HG03457 (cell line): Measurements from ENCODE around the gene STARD13.
"Not testable (repeated sequence)": the region's sequence is repeated elsewhere in the genome, so short reads cannot be mapped to it uniquely, and the experiment has no call there.

ENCODE experiments used
- ATAC-seq: cut with Tn5 transposase; IDR thresholded peaks from one replicate; pipeline ENCODE4 v1.9.1; 2021; ENCODE audit warnings: moderate number of reproducible peaks; ENCODE audit not compliant: unreplicated experiment

Gene STARD13

DNA sequence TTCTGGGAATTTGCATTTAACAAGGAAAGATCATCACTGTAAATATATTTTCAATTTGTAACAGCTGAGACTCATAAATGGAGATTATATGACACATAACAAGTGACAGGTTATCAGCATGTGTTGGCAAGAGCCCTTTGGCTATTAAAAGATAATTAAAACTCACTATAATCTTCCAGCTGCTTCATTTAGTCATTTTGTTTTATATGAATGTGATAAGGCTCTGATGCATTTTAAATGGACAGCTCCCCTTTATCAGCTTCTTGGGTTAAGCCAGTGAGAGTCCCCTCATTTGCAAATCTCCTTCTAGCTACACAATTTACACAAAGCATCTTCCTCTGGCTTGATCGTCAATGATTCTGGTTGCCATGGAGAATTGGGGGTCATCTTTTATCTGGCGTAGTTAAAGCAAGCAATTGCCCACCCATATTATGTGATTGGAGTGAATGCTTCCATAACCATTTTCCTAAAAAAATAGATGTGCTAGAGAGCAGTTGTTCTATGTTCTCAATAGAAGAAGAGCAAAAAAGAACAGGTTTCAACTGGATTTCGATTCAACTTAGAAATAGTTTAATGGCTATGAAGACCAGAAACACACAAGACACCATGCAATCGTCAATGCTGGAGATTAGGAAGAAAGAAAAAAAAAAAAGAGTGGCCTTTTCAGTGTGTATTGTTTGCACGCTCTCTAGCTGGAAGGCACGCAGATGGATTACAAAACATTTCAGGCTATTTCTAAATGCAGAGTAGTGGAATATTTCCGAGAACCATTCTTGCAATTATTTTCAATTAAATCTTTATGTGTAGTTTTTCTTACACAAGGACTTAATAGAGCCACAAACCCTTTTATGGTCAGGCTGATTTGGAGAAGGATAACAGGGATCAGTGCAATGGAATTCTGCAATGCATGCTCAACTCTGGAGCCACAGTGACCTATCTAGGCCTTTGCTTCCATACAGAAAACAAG, 27.4 kb downstream of the STARD13 start:
- ATAC-seq: no peak

- no peak for ATAC-seq
These were observed 29.3 kb downstream of the STARD13 start for GRCh38 chr13:33256148-33256840.

GRCh38 chr13:33252135-33252534, 33.4 kb downstream of the STARD13 start:
- no peak for ATAC-seq

GRCh38 chr13:33251131-33251661, 34.4 kb downstream of the STARD13 start:
- ATAC-seq: no peak

GRCh38 chr13:33250609-33251008, 34.9 kb downstream of the STARD13 start:
- no peak for ATAC-seq

GRCh38 chr13:33249894-33250293, 35.7 kb downstream of the STARD13 start:
- no peak for ATAC-seq

DNA sequence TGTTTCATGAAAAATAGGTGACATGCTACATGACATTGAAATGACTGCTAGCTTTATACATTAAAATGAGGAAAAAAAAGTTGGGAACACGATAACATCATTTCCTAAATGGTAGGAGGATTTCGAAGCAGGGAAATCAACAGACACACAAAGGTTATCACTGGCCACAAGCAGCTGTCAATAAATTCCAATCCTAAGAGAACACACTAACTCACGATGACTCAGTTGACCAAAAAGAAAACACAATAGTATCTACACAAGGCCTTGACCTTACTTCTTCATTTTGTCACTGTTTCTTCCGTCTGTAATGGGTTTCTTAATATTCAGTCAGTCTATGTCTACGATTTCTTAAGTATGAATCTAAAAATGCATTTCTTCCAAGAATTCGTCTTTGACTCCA, 36.5 kb downstream of the STARD13 start:
- ATAC-seq: no peak

- no peak for ATAC-seq
These were observed 39.9 kb downstream of the STARD13 start for GRCh38 chr13:33245505-33246158.

DNA sequence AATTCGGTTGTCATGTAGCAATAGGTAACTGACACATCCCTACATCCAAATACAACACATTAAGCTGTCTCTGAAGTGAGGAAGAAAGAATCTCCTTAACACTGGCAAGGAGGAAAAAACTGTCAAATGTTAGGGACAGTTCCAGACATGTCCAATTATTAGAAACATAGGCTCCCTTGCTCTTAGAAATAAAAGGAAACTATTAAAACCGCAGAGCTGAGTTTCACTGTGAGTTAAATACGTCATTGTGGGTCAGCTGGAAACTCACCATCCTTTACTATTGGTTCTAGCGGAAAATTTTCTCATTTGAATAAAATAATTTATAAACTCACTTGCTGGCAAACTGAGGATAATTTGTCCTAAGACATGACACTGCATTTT, 40.7 kb downstream of the STARD13 start:
- ATAC-seq: no peak

GRCh38 chr13:33244210-33244906, 41.2 kb downstream of the STARD13 start:
- no peak for ATAC-seq

DNA sequence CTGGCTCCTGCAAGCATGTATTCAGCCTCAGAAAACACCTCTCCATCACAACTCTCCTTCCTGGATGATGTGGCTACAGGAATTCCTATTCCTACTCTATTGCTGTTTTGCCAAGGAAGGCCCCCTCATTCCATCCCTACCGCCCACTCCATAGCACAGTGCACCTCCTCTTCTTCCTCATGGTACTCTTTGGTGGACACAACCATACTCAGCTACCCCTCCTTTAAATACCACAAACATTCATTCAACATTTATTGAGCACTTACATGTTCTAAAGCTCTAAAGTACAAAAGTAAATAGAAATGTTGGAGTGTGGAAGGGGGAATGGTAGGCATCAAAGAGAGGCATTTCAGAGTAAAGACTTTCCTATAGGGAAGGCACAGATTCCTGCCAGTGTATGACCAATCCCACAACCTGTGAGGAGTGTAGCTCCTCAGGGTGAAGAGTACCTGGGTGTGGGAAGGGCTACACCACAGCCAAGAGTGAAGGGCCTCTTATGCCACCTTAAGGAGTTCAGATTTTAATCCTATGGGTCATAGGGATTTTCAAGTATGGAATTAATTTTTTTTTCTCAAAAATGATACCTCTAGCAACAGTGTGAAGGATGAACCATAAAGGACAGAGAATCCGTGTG, 42.5 kb downstream of the STARD13 start:
- ATAC-seq: no peak

DNA sequence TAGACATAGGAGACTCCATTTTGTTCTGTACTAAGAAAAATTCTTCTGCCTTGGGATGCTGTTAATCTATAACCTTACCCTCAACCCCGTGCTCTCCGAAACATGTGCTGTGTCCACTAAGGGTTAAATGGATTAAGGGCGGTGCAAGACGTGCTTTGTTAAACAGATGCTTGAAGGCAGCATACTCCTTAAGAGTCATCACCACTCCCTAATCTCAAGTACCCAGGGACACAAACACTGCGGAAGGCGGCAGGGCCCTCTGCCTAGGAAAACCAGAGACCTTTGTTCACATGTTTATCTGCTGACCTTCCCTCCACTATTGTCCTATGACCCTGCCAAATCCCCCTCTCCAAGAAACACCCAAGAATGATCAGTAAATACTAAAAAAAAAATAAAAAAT, 43.2 kb downstream of the STARD13 start:
- not testable (repeated sequence) for ATAC-seq

DNA sequence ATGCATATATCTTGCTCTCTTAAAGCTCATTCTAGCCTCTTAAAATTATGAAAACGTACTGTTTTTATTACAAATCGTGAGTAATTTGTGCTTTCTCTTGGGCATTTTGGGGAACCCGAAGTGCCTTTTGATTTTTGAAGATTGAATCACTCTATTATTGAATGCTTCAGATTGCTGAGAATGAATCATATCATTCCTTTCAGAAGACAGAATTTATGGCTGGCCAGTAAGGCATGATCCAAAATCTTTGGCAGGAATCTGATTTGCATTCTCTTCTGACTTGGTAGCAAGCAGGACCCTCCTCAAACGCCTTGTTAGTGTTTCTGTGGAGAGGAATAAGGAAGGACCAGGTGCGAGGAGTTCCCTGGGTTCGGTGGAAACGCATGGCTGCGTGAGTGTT, 49.5 kb downstream of the STARD13 start:
- ATAC-seq: no peak

- ATAC-seq: no peak
These were observed 50.0 kb downstream of the STARD13 start for GRCh38 chr13:33235564-33235963.

- ATAC-seq: no peak
These were observed 50.5 kb downstream of the STARD13 start for GRCh38 chr13:33235078-33235477.

GRCh38 chr13:33233547-33233946, 52.0 kb downstream of the STARD13 start:
- no peak for ATAC-seq

DNA sequence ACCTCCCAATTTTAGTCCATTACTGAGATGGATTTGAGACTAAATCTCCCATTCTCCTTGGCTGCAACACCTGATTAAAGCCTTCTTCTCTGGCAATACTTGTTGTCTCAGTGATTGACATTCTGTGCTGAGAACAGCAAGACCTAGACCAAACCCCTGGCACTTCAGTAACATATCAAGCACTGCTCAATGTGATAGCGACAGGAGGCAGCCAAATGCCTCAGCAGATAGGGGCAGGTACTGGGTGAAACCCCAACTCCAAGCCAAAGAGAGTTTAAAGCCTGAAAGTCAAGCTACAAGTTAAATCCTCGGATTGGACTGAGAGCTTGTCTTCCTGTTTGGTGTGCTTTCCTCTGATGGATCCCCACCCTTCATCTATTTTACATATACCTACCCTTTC, 52.7 kb downstream of the STARD13 start:
- ATAC-seq: no peak

DNA sequence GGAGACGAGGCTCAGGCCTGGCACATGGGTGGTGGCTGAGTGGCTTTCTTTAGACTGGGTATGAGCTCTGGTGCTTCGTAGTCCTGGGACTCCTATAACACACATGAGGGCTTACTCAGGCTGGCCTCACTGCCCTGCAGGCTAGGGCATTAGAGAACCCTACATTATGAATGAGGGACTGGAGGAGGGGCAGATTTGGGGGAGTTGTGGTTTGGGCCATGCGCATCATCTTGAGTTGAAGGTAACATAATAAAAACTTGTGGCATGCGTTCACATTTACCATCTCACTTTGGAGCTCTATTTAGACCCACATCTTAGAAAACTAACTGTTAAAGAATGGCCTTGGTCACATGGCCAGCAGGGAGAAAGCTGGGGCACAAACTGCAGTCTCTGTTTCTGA, 54.2 kb downstream of the STARD13 start:
- no peak for ATAC-seq

DNA sequence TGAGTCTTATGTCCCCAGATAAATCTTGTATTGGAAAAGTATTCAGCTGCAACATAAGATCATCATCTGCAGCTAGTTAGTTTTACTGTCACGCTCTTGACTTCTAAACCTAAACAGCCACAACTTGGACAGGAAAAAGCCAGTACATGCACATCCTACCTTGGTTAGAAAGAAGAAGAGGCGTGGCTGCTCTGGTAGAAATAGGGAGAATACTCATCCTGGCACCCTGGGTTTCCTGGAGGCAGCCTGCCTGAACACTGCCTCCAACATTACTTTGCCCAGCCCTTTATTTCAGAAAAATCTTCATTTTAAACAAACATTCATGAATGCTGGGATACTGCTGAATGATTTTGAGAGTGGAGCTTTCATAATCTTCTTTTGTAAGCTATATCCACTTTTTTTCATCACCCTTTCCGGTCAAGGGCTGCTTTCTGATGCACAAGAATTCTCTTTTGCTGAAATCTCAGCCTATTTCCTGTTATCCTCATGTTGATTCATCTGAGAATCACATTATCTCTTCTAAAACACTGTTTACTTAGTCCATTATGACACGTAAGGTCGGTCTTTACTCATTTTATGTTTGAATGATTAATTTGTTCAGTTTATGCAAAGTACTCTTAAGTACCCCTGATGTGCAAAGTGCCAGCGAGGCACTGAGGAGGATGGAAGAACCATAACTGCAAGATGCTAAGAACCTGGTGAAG, 55.2 kb downstream of the STARD13 start:
- no peak for ATAC-seq
